Endothelial cell of umbilical vein (primary cell): ENCODE data around the gene SH3PXD2A. TPM values are rescaled to one million over a fixed set of nuclear protein-coding genes. Genes with fewer than 3 reads are reported as not detected.

Experiments used
- BruUV-seq: library from RNA; stranded (reverse); fragments of 400-500 nt; replicated peaks from 2 replicates; lab custom pipeline; 2021; lab: Mats Ljungman, UMichigan
- CTCF ChIA-PET: fragments of 300-600, 350-600 bp; sonication (Branson Sonifier 250); formaldehyde crosslinking; loops from one replicate; lab custom pipeline; 2021; ENCODE audit warnings: antibody characterized with exemption, inconsistent platforms; lab: Charles Lee
- POLR2A ChIA-PET: fragments of 300-600, 350-600 bp; sonication (Branson Sonifier 250); formaldehyde crosslinking; loops from one replicate; lab custom pipeline; 2021; ENCODE audit warnings: antibody characterized with exemption, inconsistent platforms; lab: Charles Lee
- DNase-seq: peaks from one replicate; pipeline ENCODE4 v3.0.0-alpha.2; 2011; ENCODE audit warnings: low read depth, low spot score
- FAIRE-seq: peaks from 2 replicates; lab custom pipeline; 2011; peaks lifted over from hg19 to GRCh38; lab: Jason Lieb, UNC
- H2AFZ ChIP-seq: 2 replicates; pipeline ENCODE4 v1.6.0; 2012; ENCODE audit warnings: low read depth, low read length, control low read depth, inconsistent platforms
- H3K27ac ChIP-seq: 2 replicates; pipeline ENCODE4 v1.5.1; 2011; ENCODE audit warnings: low read depth, mild to moderate bottlenecking, control low read depth, low read length, moderate library complexity; ENCODE audit not compliant: insufficient read depth
- H3K27me3 ChIP-seq, 2 experiments: 2 replicates each; pipeline versions ENCODE4 v1.6.0 to v1.6.1; 2011; ENCODE audit warnings: low read length in 2 of 2, mixed read lengths in 1 of 2; ENCODE audit not compliant: control insufficient read depth in 2 of 2, insufficient read depth in 2 of 2
- H3K36me3 ChIP-seq, 2 experiments: 2 replicates in 1 of 2; 3 replicates in 1 of 2; pipeline ENCODE4 v1.5.1; 2011; ENCODE audit warnings: low read length in 2 of 2, mild to moderate bottlenecking in 1 of 2, moderate library complexity in 1 of 2; ENCODE audit not compliant: control insufficient read depth in 2 of 2, insufficient read depth in 2 of 2; ENCODE audit errors: extremely low read depth in 1 of 2
- H3K4me1 ChIP-seq: 3 replicates; pipeline ENCODE4 v1.5.1; 2011; ENCODE audit warnings: mild to moderate bottlenecking, low read length; ENCODE audit not compliant: control insufficient read depth, insufficient read depth; ENCODE audit errors: extremely low read depth
- H3K4me2 ChIP-seq: 2 replicates; pipeline ENCODE4 v1.6.1; 2011; ENCODE audit warnings: low read length, control low read depth, mixed read lengths; ENCODE audit not compliant: insufficient read depth
- H3K4me3 ChIP-seq, 3 experiments: fragments of 200-600 bp in 1 of 3; sonication (generic), shearing (Covaris generic) in 1 of 3; replicated peaks in 1 of 3; 2 replicates each; pipeline ENCODE4 v1.5.1; 2011 to 2016; ENCODE audit warnings: control low read depth in 3 of 3, low read length in 3 of 3, mild to moderate bottlenecking in 2 of 3, inconsistent platforms in 1 of 3, low read depth in 1 of 3, moderate library complexity in 1 of 3; ENCODE audit not compliant: insufficient read depth in 1 of 3
- H3K79me2 ChIP-seq: 2 replicates; pipeline ENCODE4 v1.6.0; 2012; ENCODE audit warnings: low read length, inconsistent platforms; ENCODE audit not compliant: control insufficient read depth, insufficient read depth
- H3K9ac ChIP-seq: replicated peaks from 2 replicates; pipeline ENCODE3; 2011; ENCODE audit warnings: low read length, control low read depth; ENCODE audit not compliant: insufficient read depth; ENCODE audit errors: extremely low read depth
- H3K9me1 ChIP-seq: replicated peaks from 3 replicates; pipeline ENCODE4 v1.6.0; 2011; ENCODE audit warnings: mild to moderate bottlenecking, low read length; ENCODE audit not compliant: control insufficient read depth, insufficient read depth; ENCODE audit errors: extremely low read depth
- H3K9me3 ChIP-seq: replicated peaks from 2 replicates; pipeline ENCODE4 v1.5.1; 2012; ENCODE audit warnings: low read length, inconsistent platforms; ENCODE audit not compliant: control insufficient read depth, insufficient read depth
- H4K20me1 ChIP-seq: replicated peaks from 2 replicates; pipeline ENCODE3; 2011; ENCODE audit warnings: mild to moderate bottlenecking, low read length; ENCODE audit not compliant: control insufficient read depth, insufficient read depth; ENCODE audit errors: extremely low read depth
- CTCF ChIP-seq, 2 donors: IDR thresholded peaks; 1 replicate in 1 of 2; 2 replicates in 1 of 2; pipeline ENCODE4 v1.5.1; 2011; ENCODE audit warnings: low read length in 2 of 2, mild to moderate bottlenecking in 2 of 2, moderate library complexity in 2 of 2, control low read depth in 1 of 2, inconsistent platforms in 1 of 2, low read depth in 1 of 2; ENCODE audit not compliant: insufficient read depth in 1 of 2; ENCODE audit errors: extremely low read depth in 1 of 2
- EZH2 ChIP-seq: IDR thresholded peaks from 2 replicates; pipeline ENCODE4 v1.6.1; 2012; ENCODE audit warnings: borderline replicate concordance, low read depth, mild to moderate bottlenecking, moderate library complexity, low read length, inconsistent platforms; ENCODE audit not compliant: severe bottlenecking
- FOS ChIP-seq: IDR thresholded peaks from 2 replicates; pipeline ENCODE4 v1.6.1; 2011; ENCODE audit warnings: mild to moderate bottlenecking, low read length, moderate library complexity, borderline replicate concordance; ENCODE audit not compliant: insufficient read depth
- GATA2 ChIP-seq: IDR thresholded peaks from 2 replicates; pipeline ENCODE4 v1.7.0; 2011; ENCODE audit warnings: low read depth, mild to moderate bottlenecking, moderate library complexity, mixed read lengths, low read length; ENCODE audit not compliant: insufficient read length, insufficient read depth
- JUN ChIP-seq: IDR thresholded peaks from 2 replicates; pipeline ENCODE4 v1.6.1; 2011; ENCODE audit warnings: borderline replicate concordance, low read depth; ENCODE audit not compliant: insufficient read length, insufficient read depth
- MAX ChIP-seq: IDR thresholded peaks from 2 replicates; pipeline ENCODE4 v1.6.1; 2011; ENCODE audit not compliant: insufficient read depth, insufficient read length
- MYC ChIP-seq: IDR thresholded peaks from one replicate; pipeline ENCODE4 v1.6.1; 2011; ENCODE audit warnings: mild to moderate bottlenecking, low read depth, low read length
- POLR2A ChIP-seq: IDR thresholded peaks from 2 replicates; pipeline ENCODE4 v1.6.1; 2012; ENCODE audit warnings: low read depth, mild to moderate bottlenecking, control low read depth, low read length
- dilution Hi-C: fragments of 300-500 bp; cut with MboI; formaldehyde crosslinking; loops from one replicate; pipeline ENCODE4 v1.15.0; 2019; ENCODE audit warnings: low sequenced_read_pairs; ENCODE audit not compliant: extremely low pct_ligation_motif_present
- intact Hi-C: fragments of 100-400 bp; cut with micrococcal nuclease; formaldehyde crosslinking; loops from one replicate; pipeline ENCODE4 v1.10.0; 2022
- polyA plus RNA-seq, 4 experiments: library from polyadenylated mRNA; depleted of rRNA in 3 of 4; stranded (reverse) in 3 of 4; unstranded in 1 of 4; fragments of >200 nt; gene quantifications; 2 replicates each; pipeline versions ENCODE4 v1.2.1 to v1.2.3, GENCODE V29; 2011 to 2012; ENCODE audit warnings: missing spikeins in 1 of 4
- total RNA-seq: library from RNA; stranded (reverse); gene quantifications from 2 replicates; pipeline ENCODE4 v1.2.3, GENCODE V29; 2021

Gene SH3PXD2A
- total and polyA plus RNA-seq, 2 donors (not counting 3 experiments of a cell fraction or from before 2014, with no cell fraction given): 1.4 to 5.1 TPM

- dilution Hi-C loops: no loop called here
- Histone ChIP-seq H3K79me2 (no peaks in the 10 kb centered on the region), H2AFZ (no peak overlapping the region), H3K27me3 (no peaks in the 10 kb centered on the region), H3K27ac (no peak overlapping the region), H3K4me2 (no peak overlapping the region), H3K36me3 (no peaks in the 10 kb centered on the region), H3K9me3 (no peaks in the 10 kb centered on the region), H3K9me1 (no peaks in the 10 kb centered on the region), H3K9ac (no peak overlapping the region), H3K4me3 (no peak overlapping the region), H3K4me1 (peaks cover 20% of the 10 kb centered on the region), H4K20me1 (no peaks in the 10 kb centered on the region)
- ChIA-PET POLR2A (no interaction called here), CTCF (no interaction called here)
- TF ChIP-seq MYC (no peak), FOS (no peak), MAX (no peak), POLR2A (no peak), CTCF (IDR thresholded peaks at IDR 0.05; ENCODE audit: extremely low read depth in 1 of 2, insufficient read depth in 1 of 2, low read depth in 1 of 2, low read length in 2 of 2) (no peak), JUN (no peak), GATA2 (no peak), EZH2 (no peak)
- intact Hi-C loops: no loop called here
- FAIRE-seq (no peak), DNase-seq (no peak)
- BruUV-seq: no TSS peak
Observed at GRCh38 chr10:103692436-103692951, 162.9 kb downstream of the SH3PXD2A start.
